Measurements from ENCODE around the gene PLA2G4E. TPM values are rescaled to one million over a fixed set of nuclear protein-coding genes. Genes with fewer than 3 reads are reported as not detected.

PLA2G4E gene
- total and polyA plus RNA-seq, 2 of the 13 experiments (the other 11 are each of a cell fraction or from before 2014, with no cell fraction given) = not detected

- H3K4me3 ChIP-seq (replicated peaks in 1 of 3; ENCODE audit: insufficient read depth in 1 of 3, low read depth in 2 of 3, low read length in 3 of 3) = no peak overlapping the region
- no peak overlapping the region for H2AFZ ChIP-seq (ENCODE audit: low read length)
- ChIA-PET POLR2A (no interaction called here), CTCF (ENCODE audit: low intra/inter-chr PET ratio, low total read pairs) (no interaction called here)
- no peak overlapping the region for H3K9ac ChIP-seq (ENCODE audit: insufficient read depth, low read depth, low read length)
- no TSS peak for BruUV-seq (replicated peaks)
- H3K9me3 ChIP-seq (ENCODE audit: low read length) = no peaks in the 10 kb centered on the region
- in situ Hi-C loops (cut with HindIII; ENCODE audit: extremely low pct_ligation_motif_present, low pct_unique_long_range_greater_than_20kb) = no loop called here
- no peak overlapping the region for H3K27ac ChIP-seq (ENCODE audit: extremely low read length, insufficient read depth, low read length)
- peaks cover 4 to 13% of the 10 kb centered on the region in 2 experiments; a peak in 4 of 5 replicates for H3K27me3 ChIP-seq (ENCODE audit: control insufficient read depth in 1 of 2, insufficient read depth in 2 of 2, low read length in 2 of 2)
- DNase-seq (ENCODE audit: low spot score) (no peak), FAIRE-seq (no peak), ATAC-seq (no peak)
- no peaks in the 10 kb centered on the region for H3K36me3 ChIP-seq (replicated peaks in 1 of 2; ENCODE audit: control insufficient read depth in 1 of 2, insufficient read depth in 2 of 2, low read length in 2 of 2)
- TF ChIP-seq ZNF710 (CRISPR knock-in tag; IDR thresholded peaks at IDR 0.05; ENCODE audit: borderline replicate concordance) (no peak), ZNF841 (CRISPR knock-in tag; IDR thresholded peaks at IDR 0.05; ENCODE audit: borderline replicate concordance) (no peak), MAFK (conservative IDR thresholded peaks at IDR 0.05 in 1 of 2, IDR thresholded peaks at IDR 0.05 in 1 of 2; ENCODE audit: low read length in 2 of 2) (peak; percentile 2 to 42; a peak in 2 of 4 replicates), ZBTB37 (CRISPR knock-in tag; IDR thresholded peaks at IDR 0.05) (no peak), HOXA7 (CRISPR knock-in tag; IDR thresholded peaks at IDR 0.05) (no peak), TCF7L2 (IDR thresholded peaks at IDR 0.05; ENCODE audit: low read depth, low read length) (no peak), ATF7 (IDR thresholded peaks at IDR 0.05) (peak; percentile 94), ATF7 (CRISPR knock-in tag; IDR thresholded peaks at IDR 0.05) (no peak), CREB1 (IDR thresholded peaks at IDR 0.05) (peak; percentile 71), CREB1 (CRISPR knock-in tag; IDR thresholded peaks at IDR 0.05) (no peak)
- no peak overlapping the region for H3K4me2 ChIP-seq (ENCODE audit: low read depth, low read length)
- no peaks in the 10 kb centered on the region for H3K79me2 ChIP-seq (ENCODE audit: insufficient read depth, low read length)
- no peaks in the 10 kb centered on the region for H4K20me1 ChIP-seq (ENCODE audit: insufficient read depth, low read length)
- peaks cover 9% of the 10 kb centered on the region for H3K4me1 ChIP-seq (ENCODE audit: insufficient read depth, low read length)
- intact Hi-C loops (cut with micrococcal nuclease; ENCODE audit: unreplicated experiment) = no loop called here
Measured at GRCh38 chr15:42009022-42009421, 11.8 kb downstream of the PLA2G4E start.

Measured in HepG2 (cell line).